Measurements from ENCODE around the gene RPP25L. TPM values are rescaled to one million over a fixed set of nuclear protein-coding genes. Genes with fewer than 3 reads are reported as not detected.
A peak's percentile ranks its signal among the peaks of the same experiment; 100 is the strongest.

RPP25L gene
- total RNA-seq, 1 donor = 19.2 TPM

- H3K4me2 ChIP-seq (ENCODE audit: insufficient read depth, low read length) = peak within 1 kb of the TSS; percentile 98
- no peak for TF ChIP-seq CTCF (IDR thresholded peaks at IDR 0.05; ENCODE audit: extremely low read depth, low read depth, low read length)
- H4K20me1 ChIP-seq (ENCODE audit: insufficient read depth, low read length) = peaks cover 12% of the 10 kb centered on the region
- DNase-seq (ENCODE audit: insufficient read length, low spot score, missing footprints) = peak; percentile 96
- H3K27me3 ChIP-seq (ENCODE audit: insufficient read depth, low read length) = no peaks in the 10 kb centered on the region
- no peaks in the 10 kb centered on the region for H3K9me3 ChIP-seq (ENCODE audit: low read depth, low read length)
- H3K4me3 ChIP-seq (ENCODE audit: insufficient read depth, low read length) = peak within 1 kb of the TSS; percentile 69
- H3K4me1 ChIP-seq (ENCODE audit: insufficient read depth, low read length) = peaks cover 49% of the 10 kb centered on the region
- H3K27ac ChIP-seq (ENCODE audit: low read depth, low read length) = peak within 1 kb of the TSS; percentile 64
- peaks cover 17% of the 10 kb centered on the region for H3K79me2 ChIP-seq (ENCODE audit: insufficient read depth, low read length)
- peaks cover 21% of the 10 kb centered on the region for H3K36me3 ChIP-seq (ENCODE audit: insufficient read depth, low read length)
- H2AFZ ChIP-seq (ENCODE audit: low read length) = peak within 1 kb of the TSS; percentile 77
Observed at GRCh38 chr9:34651876-34652601, 40.1 kb upstream of the RPP25L start, which contains the start of gene IL11RA. Gene IL11RA (plus strand): TSS chr9:34652185. CDS start chr9:34655218, 3,033 bp downstream.

DNA sequence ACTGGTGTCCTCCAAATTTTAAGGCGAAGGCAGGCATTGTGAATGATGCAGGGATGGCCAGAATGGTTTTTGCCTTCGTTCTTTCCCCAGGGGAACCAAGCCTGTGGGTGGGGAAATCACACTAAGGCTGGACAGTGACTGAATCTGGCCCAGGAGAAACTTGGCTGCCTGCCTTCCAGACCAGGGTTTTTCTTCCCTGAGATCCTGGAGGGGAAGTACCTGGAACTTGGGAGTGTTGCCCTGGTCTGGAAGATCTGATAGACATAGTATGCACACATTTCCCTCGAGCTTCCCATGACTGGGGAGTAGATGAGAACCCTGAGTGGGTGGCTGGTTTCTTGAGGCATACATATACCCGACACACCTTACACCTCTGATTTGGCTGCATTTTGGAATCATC is 39.4 kb upstream of the RPP25L start:
- peak overlapping the region; percentile 69 for H3K4me3 ChIP-seq (ENCODE audit: insufficient read depth, low read length)
- H3K27me3 ChIP-seq (ENCODE audit: insufficient read depth, low read length) = no peaks in the 10 kb centered on the region
- peaks cover 51% of the 10 kb centered on the region for H3K4me1 ChIP-seq (ENCODE audit: insufficient read depth, low read length)
- H3K9me3 ChIP-seq (ENCODE audit: low read depth, low read length) = no peaks in the 10 kb centered on the region
- H2AFZ ChIP-seq (ENCODE audit: low read length) = peak overlapping the region; percentile 77
- peak overlapping the region; percentile 98 for H3K4me2 ChIP-seq (ENCODE audit: insufficient read depth, low read length)
- H3K79me2 ChIP-seq (ENCODE audit: insufficient read depth, low read length) = peaks cover 19% of the 10 kb centered on the region
- TF ChIP-seq CTCF (IDR thresholded peaks at IDR 0.05; ENCODE audit: extremely low read depth, low read depth, low read length) = no peak
- H4K20me1 ChIP-seq (ENCODE audit: insufficient read depth, low read length) = peaks cover 12% of the 10 kb centered on the region
- H3K36me3 ChIP-seq (ENCODE audit: insufficient read depth, low read length) = peaks cover 21% of the 10 kb centered on the region
- H3K27ac ChIP-seq (ENCODE audit: low read depth, low read length) = peak overlapping the region; percentile 64
- no peak for DNase-seq (ENCODE audit: insufficient read length, low spot score, missing footprints)

- Histone ChIP-seq H3K27ac (ENCODE audit: low read depth, low read length) (peak overlapping the region; percentile 64), H3K79me2 (ENCODE audit: insufficient read depth, low read length) (peaks cover 19% of the 10 kb centered on the region), H3K9me3 (ENCODE audit: low read depth, low read length) (no peaks in the 10 kb centered on the region), H3K4me1 (ENCODE audit: insufficient read depth, low read length) (peaks cover 55% of the 10 kb centered on the region), H3K4me3 (ENCODE audit: insufficient read depth, low read length) (peak overlapping the region; percentile 69), H3K4me2 (ENCODE audit: insufficient read depth, low read length) (peak overlapping the region; percentile 98), H3K36me3 (ENCODE audit: insufficient read depth, low read length) (peaks cover 21% of the 10 kb centered on the region), H2AFZ (ENCODE audit: low read length) (no peak overlapping the region), H3K27me3 (ENCODE audit: insufficient read depth, low read length) (no peaks in the 10 kb centered on the region), H4K20me1 (ENCODE audit: insufficient read depth, low read length) (peaks cover 12% of the 10 kb centered on the region)
- TF ChIP-seq CTCF (IDR thresholded peaks at IDR 0.05; ENCODE audit: extremely low read depth, low read depth, low read length) = no peak
- no peak for DNase-seq (ENCODE audit: insufficient read length, low spot score, missing footprints)
Observed at GRCh38 chr9:34650816-34651215, 38.9 kb upstream of the RPP25L start.

GRCh38 chr9:34648673-34649072 is 36.8 kb upstream of the RPP25L start:
- no peak for DNase-seq (ENCODE audit: insufficient read length, low spot score, missing footprints)
- H3K36me3 ChIP-seq (ENCODE audit: insufficient read depth, low read length) = peaks cover 21% of the 10 kb centered on the region
- H3K4me2 ChIP-seq (ENCODE audit: insufficient read depth, low read length) = no peak overlapping the region
- no peaks in the 10 kb centered on the region for H3K9me3 ChIP-seq (ENCODE audit: low read depth, low read length)
- no peak overlapping the region for H3K27ac ChIP-seq (ENCODE audit: low read depth, low read length)
- no peak for TF ChIP-seq CTCF (IDR thresholded peaks at IDR 0.05; ENCODE audit: extremely low read depth, low read depth, low read length)
- H2AFZ ChIP-seq (ENCODE audit: low read length) = no peak overlapping the region
- H3K4me1 ChIP-seq (ENCODE audit: insufficient read depth, low read length) = peaks cover 45% of the 10 kb centered on the region
- no peaks in the 10 kb centered on the region for H3K27me3 ChIP-seq (ENCODE audit: insufficient read depth, low read length)
- no peak overlapping the region for H3K4me3 ChIP-seq (ENCODE audit: insufficient read depth, low read length)
- peaks cover 12% of the 10 kb centered on the region for H4K20me1 ChIP-seq (ENCODE audit: insufficient read depth, low read length)
- H3K79me2 ChIP-seq (ENCODE audit: insufficient read depth, low read length) = peaks cover 19% of the 10 kb centered on the region
